CD4-positive, alpha-beta T cell (primary cell): ENCODE results near the gene CCSER1. TPM values are rescaled to one million over a fixed set of nuclear protein-coding genes. Genes with fewer than 3 reads are reported as not detected.

Experiments used
- ATAC-seq: fragments of 200-7000 bp; cut with Tn5 transposase; one replicate; pipeline ENCODE4 v1.10.0; 2022; ENCODE audit warnings: mild to moderate bottlenecking; ENCODE audit not compliant: poor library complexity
- CTCF ChIA-PET: fragments of 350-600 bp; sonication (Branson Sonifier 250); formaldehyde crosslinking; loops from one replicate; lab custom pipeline; 2021; ENCODE audit warnings: antibody characterized with exemption, inconsistent platforms; lab: Charles Lee
- POLR2A ChIA-PET: fragments of 350-600 bp; sonication (Branson Sonifier 250); formaldehyde crosslinking; loops from one replicate; lab custom pipeline; 2021; ENCODE audit warnings: antibody characterized with exemption, inconsistent platforms; lab: Charles Lee
- DNase-seq, 14 experiments: peaks; one replicate each; pipeline ENCODE4 v3.0.0-alpha.2; 2013 to 2020; ENCODE audit warnings: mixed read lengths in 2 of 14
- H3K27ac ChIP-seq, 2 donors: one replicate each; pipeline versions ENCODE4 v1.5.1 to v1.7.0; 2013; ENCODE audit warnings: low read length in 2 of 2, low read depth in 1 of 2, mild to moderate bottlenecking in 1 of 2
- H3K27me3 ChIP-seq, 2 experiments: 1 replicate in 1 of 2; 2 replicates in 1 of 2; pipeline versions ENCODE4 v1.6.1 to v1.7.0; 2013; ENCODE audit warnings: low read length in 2 of 2, control low read depth in 1 of 2, mild to moderate bottlenecking in 1 of 2, moderate library complexity in 1 of 2; ENCODE audit not compliant: insufficient read depth in 2 of 2, control insufficient read depth in 1 of 2
- H3K36me3 ChIP-seq: one replicate; pipeline ENCODE4 v1.6.1; 2013; ENCODE audit warnings: low read length, control low read depth; ENCODE audit not compliant: insufficient read depth
- H3K4me1 ChIP-seq: one replicate; pipeline ENCODE4 v1.6.1; 2013; ENCODE audit warnings: low read length, control low read depth; ENCODE audit not compliant: insufficient read depth
- H3K4me3 ChIP-seq: one replicate; pipeline ENCODE4 v1.5.1; 2013; ENCODE audit warnings: mild to moderate bottlenecking, low read length, moderate library complexity
- H3K9me3 ChIP-seq, 2 experiments: 1 replicate in 1 of 2; 2 replicates in 1 of 2; pipeline versions ENCODE4 v1.6.1 to v1.7.0; 2013; ENCODE audit warnings: low read length in 2 of 2, mild to moderate bottlenecking in 2 of 2, control low read depth in 1 of 2, moderate library complexity in 1 of 2; ENCODE audit not compliant: control insufficient read depth in 1 of 2, insufficient read depth in 1 of 2
- H3K27ac Mint-ChIP-seq: one replicate; pipeline ENCODE4 v1.8.0; 2020; ENCODE audit warnings: mixed read lengths
- H3K27me3 Mint-ChIP-seq: one replicate; pipeline ENCODE4 v1.8.0; 2021; ENCODE audit warnings: mixed read lengths
- H3K36me3 Mint-ChIP-seq: one replicate; pipeline ENCODE4 v1.8.0; 2021; ENCODE audit warnings: low read depth, mixed read lengths
- H3K4me1 Mint-ChIP-seq: one replicate; pipeline ENCODE4 v1.8.0; 2021; ENCODE audit warnings: low read depth, mixed read lengths
- H3K4me3 Mint-ChIP-seq: one replicate; pipeline ENCODE4 v1.8.0; 2020; ENCODE audit warnings: mild to moderate bottlenecking, mixed read lengths
- H3K9me3 Mint-ChIP-seq: one replicate; pipeline ENCODE4 v1.8.0; 2020; ENCODE audit warnings: mixed read lengths
- intact Hi-C, 2 experiments: fragments of 100-400 bp; cut with DNase I in 1 of 2; cut with micrococcal nuclease in 1 of 2; formaldehyde crosslinking; loops; one replicate each; pipeline versions ENCODE4 v1.15.1 to v1.9.0; 2023 to 2025; cut with DNase I, micrococcal nuclease
- total RNA-seq, 174 experiments: library from RNA in 2 of 174; stranded (reverse) in 2 of 174; gene quantifications; one replicate each; pipeline ENCODE4 v1.2.3 and lab custom pipeline; 2021 to 2026
- TF ChIP-seq, protein P1 (sequence below): fragments of 200-600 bp; IDR thresholded peaks from one replicate; pipeline ENCODE4 v1.8.0; 2022; ENCODE audit warnings: antibody characterized with exemption, mild to moderate bottlenecking

The CCSER1 gene
- total RNA-seq, 2 experiments from 2014 or later = 0.36 to 0.71 TPM

DNA sequence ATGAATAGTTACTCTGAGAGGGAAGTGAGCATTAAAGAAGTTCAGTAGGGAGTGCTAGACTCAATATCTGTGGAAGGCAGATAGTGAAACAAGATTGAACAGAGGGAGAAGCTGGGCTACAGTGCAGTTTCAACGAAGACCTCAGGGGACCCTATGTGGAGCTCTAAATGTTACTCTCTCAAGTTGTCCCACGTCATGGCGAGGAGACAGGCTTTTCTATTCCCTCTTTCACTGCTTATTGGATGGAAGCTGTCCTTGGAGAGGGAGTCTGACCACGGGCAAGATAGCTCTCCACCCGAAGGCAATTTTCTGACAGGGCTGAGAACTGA lies 42.3 kb upstream of the CCSER1 start:
- H3K4me1 Mint-ChIP-seq = no peaks in the 10 kb centered on the region
- H3K36me3 ChIP-seq = no peaks in the 10 kb centered on the region
- no peaks in the 10 kb centered on the region for H3K36me3 Mint-ChIP-seq
- ChIA-PET CTCF (no interaction called here), POLR2A (no interaction called here)
- no peak overlapping the region for H3K27ac ChIP-seq
- no peaks in the 10 kb centered on the region for H3K4me1 ChIP-seq
- intact Hi-C loops = no loop called here
- ATAC-seq (no peak), DNase-seq (no peak)
- H3K9me3 ChIP-seq = no peaks in the 10 kb centered on the region
- TF ChIP-seq, protein P1, sequence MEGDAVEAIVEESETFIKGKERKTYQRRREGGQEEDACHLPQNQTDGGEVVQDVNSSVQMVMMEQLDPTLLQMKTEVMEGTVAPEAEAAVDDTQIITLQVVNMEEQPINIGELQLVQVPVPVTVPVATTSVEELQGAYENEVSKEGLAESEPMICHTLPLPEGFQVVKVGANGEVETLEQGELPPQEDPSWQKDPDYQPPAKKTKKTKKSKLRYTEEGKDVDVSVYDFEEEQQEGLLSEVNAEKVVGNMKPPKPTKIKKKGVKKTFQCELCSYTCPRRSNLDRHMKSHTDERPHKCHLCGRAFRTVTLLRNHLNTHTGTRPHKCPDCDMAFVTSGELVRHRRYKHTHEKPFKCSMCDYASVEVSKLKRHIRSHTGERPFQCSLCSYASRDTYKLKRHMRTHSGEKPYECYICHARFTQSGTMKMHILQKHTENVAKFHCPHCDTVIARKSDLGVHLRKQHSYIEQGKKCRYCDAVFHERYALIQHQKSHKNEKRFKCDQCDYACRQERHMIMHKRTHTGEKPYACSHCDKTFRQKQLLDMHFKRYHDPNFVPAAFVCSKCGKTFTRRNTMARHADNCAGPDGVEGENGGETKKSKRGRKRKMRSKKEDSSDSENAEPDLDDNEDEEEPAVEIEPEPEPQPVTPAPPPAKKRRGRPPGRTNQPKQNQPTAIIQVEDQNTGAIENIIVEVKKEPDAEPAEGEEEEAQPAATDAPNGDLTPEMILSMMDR = no peak
- no peak overlapping the region for H3K27ac Mint-ChIP-seq
- no peaks in the 10 kb centered on the region for H3K27me3 ChIP-seq
- no peaks in the 10 kb centered on the region for H3K9me3 Mint-ChIP-seq
- H3K4me3 ChIP-seq = no peak overlapping the region
- peaks cover 4% of the 10 kb centered on the region for H3K27me3 Mint-ChIP-seq
- no peak overlapping the region for H3K4me3 Mint-ChIP-seq

DNA sequence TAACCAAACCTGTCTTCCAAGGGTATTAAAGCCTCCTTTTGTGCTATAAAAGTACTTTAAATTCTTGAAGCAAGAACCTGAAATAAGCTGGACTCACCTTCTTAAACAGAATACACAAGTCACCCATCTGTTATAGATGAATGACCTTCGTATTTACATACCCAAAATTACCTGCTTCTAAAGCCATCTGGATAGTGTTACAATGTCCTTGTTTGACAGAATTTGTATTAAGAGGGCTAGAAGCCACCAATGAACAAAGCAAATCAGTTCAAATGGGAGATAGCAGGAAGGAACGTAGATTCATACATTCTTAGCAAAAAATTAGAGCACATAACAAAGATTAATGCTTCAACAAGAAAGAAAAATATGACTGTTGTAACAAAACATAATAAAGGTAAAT lies 33.7 kb upstream of the CCSER1 start:
- Mint-ChIP-seq H3K27ac (no peak overlapping the region), H3K4me1 (no peaks in the 10 kb centered on the region), H3K36me3 (no peaks in the 10 kb centered on the region), H3K9me3 (no peaks in the 10 kb centered on the region), H3K27me3 (peaks cover 4% of the 10 kb centered on the region), H3K4me3 (no peak overlapping the region)
- no peak overlapping the region for H3K27ac ChIP-seq
- intact Hi-C loops = no loop called here
- H3K9me3 ChIP-seq = no peaks in the 10 kb centered on the region
- no peak overlapping the region for H3K4me3 ChIP-seq
- no peak for DNase-seq
- POLR2A ChIA-PET = no interaction called here
- no peaks in the 10 kb centered on the region for H3K4me1 ChIP-seq
- no peak for ATAC-seq
- CTCF ChIA-PET = no interaction called here
- H3K36me3 ChIP-seq = no peaks in the 10 kb centered on the region
- TF ChIP-seq, protein P1 = no peak
- H3K27me3 ChIP-seq = no peaks in the 10 kb centered on the region

DNA sequence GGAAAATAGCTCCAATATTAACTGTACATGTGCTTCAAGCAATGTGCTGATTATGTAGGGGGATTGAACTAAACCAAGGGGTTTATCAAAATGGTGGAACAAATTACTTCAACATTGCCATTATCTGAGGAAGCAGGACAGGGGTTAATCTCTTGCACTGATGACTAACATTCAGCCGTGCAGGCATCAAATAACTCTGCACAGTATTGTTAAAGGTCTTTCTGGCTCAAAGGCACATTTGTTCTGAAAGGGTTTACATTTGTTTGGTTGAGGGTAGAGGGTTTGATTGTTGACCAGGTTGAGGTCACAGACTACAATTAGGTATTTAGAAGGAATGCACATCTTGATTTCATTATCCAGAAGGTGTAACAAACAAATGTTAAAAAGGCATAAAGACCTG lies 32.2 kb upstream of the CCSER1 start:
- CTCF ChIA-PET = no interaction called here
- Mint-ChIP-seq H3K4me1 (no peaks in the 10 kb centered on the region), H3K27me3 (peaks cover 4% of the 10 kb centered on the region), H3K9me3 (no peaks in the 10 kb centered on the region), H3K4me3 (no peak overlapping the region), H3K36me3 (no peaks in the 10 kb centered on the region), H3K27ac (no peak overlapping the region)
- intact Hi-C loops = no loop called here
- H3K27ac ChIP-seq = no peak overlapping the region
- no peaks in the 10 kb centered on the region for H3K27me3 ChIP-seq
- TF ChIP-seq, protein P1 = no peak
- H3K36me3 ChIP-seq = no peaks in the 10 kb centered on the region
- DNase-seq = no peak
- H3K4me3 ChIP-seq = no peak overlapping the region
- H3K4me1 ChIP-seq = no peaks in the 10 kb centered on the region
- no peaks in the 10 kb centered on the region for H3K9me3 ChIP-seq
- POLR2A ChIA-PET = no interaction called here
- no peak for ATAC-seq
